NT2/D1 (cell line): ENCODE measurements around the gene ADAMTSL1.

Experiments
- SUZ12 ChIP-seq: IDR thresholded peaks from 2 replicates; pipeline ENCODE4 v1.6.1; 2011; ENCODE audit not compliant: insufficient read length, insufficient read depth; ENCODE audit errors: extremely low read depth
- YY1 ChIP-seq: IDR thresholded peaks from 2 replicates; pipeline ENCODE4 v1.6.1; 2011; ENCODE audit not compliant: insufficient read length, insufficient read depth
- ZNF274 ChIP-seq: IDR thresholded peaks from 2 replicates; pipeline ENCODE4 v1.6.1; 2011; ENCODE audit warnings: mild to moderate bottlenecking, low read depth, low read length

DNA sequence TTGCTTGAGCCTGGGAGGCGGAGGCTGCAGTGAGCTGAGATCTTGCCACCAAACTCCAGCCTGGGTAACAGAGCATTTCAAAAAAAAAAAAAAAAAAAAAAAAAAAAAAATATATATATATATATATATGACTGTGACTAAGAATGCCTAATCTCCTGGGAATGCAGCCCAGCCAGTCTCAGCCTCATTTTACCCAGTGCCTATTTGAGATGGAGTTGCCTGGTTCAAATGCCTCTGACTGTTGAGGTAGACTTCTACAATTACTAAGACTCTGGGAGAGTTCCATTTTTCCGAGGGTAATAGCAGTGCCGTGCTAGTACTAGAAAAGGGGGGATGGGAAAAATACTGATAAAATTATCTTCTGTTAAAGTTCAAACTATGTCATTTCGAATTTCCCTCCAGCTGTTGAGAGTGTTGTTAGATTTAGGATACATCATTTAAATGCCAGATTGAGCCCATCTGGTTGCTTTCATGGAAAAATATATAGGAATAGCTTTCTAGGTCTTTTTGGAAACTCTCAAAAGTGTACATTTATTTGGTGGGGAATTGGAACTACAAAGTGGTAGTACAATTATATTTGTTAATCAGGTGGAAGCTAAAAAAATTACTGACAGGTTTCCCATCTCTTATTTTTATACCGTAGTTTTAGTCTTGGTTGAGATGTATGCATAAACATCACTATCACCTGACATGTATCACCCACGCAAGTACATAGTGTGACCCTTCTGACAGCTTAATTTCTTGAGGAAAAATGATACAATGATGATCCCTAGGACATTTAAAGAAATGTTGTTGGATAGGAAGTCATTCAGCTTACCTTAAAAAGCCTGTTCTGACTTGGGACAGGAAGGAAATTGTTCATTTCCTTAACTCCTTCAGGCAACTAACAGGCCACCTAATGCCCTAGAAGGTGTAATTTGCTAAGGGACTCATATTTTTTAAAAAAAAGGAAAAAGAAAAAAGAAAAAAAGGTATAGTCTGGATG, 214.9 kb downstream of the ADAMTSL1 start:
- TF ChIP-seq SUZ12, result no peak
- no peak for TF ChIP-seq ZNF274
- no peak for TF ChIP-seq YY1
